CD4-positive, alpha-beta T cell treated with Interleukin-6 at 100 ng/mL for 8 hours (primary cell): Measurements from ENCODE around the gene FBXL7.

Experiments used
- DNase-seq: peaks from one replicate; pipeline ENCODE4 v3.0.0-alpha.2; 2020; ENCODE audit warnings: mixed read lengths, low spot score

FBXL7 gene

DNA sequence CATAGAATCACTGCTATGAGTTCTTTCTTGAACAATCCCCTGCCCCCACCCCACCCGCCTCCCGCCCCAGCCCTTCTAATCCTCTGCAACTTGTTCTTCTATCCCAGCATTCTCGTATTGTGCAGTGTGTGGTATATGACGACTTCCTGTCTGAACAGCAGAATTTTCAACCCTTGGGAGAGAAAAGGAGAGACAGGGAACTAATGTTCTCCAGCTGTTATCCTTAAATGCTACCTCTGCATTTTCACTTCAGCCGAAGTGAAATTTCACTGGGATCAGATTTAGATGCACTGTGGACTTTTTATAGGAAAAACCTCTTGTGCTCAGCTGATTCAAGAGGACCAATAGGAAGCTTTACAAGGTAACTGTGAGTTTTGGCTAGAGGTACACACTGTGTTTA lies 2.2 kb downstream of the FBXL7 start:
- DNase-seq: no peak

DNA sequence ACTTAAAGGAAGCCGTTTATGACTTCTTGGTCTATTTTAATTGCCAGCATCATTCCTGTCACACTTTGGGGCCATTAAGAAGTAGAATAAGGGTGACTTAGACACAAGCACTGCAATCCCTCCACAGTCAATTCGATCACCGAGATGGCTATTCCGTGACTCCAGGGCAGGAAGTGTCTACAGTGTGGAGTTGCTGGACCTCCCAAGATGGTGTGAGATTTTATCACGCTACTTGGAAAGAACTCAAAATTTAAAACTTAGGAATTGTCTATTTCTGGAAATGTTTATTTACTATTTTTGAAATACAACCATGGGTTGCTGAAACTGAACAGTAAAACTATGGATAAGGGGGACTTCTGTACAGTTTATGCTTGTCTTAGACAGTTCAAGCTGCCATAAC lies 6.2 kb downstream of the FBXL7 start:
- no peak for DNase-seq

DNA sequence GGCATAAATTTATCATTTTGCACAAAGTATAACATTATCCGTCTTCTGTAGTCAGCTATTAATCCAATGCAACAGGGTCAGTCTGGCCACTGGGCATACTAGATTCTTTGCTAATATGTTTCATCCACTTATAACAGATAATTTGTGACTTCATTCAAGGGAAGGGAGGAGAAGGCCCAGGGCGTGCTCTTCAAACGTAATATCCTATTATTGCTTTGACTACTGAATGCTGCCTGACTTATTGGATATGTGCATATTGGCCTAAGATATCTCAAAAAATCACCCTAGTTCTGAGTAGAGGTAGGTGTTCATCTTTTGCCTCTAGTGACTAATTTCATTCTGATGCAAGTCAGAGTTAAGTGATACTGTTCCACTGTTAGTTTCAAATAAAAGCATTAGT lies 6.9 kb downstream of the FBXL7 start:
- no peak for DNase-seq

DNA sequence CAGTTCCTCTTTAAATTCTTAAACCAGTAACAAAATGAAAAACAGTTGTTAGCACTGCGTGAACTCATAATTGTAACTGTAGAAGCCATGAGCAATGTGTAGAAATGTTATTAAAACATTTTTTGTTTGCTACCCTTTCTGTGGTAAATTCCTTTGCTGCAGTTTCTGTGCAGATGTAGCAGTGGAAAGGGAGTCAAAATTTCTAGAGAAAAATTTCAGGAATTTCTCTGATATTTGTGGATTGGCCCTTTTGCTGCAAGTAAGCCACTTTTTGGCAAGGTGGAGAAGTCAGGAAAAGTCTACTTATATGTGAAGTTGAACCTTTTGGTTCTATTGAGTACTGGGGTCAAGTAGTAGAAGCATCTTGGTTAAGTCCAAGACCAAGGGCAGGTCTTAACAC lies 10.1 kb downstream of the FBXL7 start:
- no peak for DNase-seq

DNA sequence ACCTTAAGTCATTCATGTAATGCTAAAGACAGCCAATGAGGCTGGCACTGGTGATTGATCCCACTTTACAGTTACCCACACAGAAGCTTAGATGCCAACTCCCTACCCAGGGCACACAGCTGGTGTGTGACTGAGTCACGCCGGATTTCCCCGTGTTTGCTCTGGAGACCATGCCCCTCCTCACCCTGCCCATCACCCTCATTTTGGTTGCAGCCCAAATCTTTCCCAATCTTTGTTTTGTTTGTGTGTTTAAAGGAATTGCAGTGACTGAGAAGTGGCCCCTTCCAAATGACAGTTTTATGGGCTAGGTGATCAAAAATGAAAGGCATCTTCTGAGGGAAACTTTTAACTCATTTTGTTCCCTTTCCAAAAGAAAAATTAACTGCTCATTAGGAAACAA lies 10.9 kb downstream of the FBXL7 start:
- no peak for DNase-seq

DNA sequence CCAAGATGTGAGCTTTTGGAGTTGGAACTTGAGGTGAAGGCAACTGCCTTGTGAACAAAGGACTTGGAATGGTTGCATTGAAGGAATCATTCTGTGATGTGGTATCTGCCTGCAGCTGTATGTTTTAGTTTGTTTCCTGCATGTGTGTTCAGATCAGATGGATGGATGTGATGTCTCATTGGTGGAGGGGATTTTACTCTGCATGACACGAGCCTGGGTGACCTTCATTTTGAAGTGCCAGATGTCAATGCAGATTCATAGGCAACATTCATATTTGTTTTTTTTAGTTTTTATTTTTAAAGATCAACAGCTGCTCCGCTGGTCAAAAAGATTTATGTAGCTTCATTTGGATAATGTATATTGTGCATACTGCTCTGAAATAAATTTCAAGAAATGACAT lies 13.5 kb downstream of the FBXL7 start:
- DNase-seq: no peak

DNA sequence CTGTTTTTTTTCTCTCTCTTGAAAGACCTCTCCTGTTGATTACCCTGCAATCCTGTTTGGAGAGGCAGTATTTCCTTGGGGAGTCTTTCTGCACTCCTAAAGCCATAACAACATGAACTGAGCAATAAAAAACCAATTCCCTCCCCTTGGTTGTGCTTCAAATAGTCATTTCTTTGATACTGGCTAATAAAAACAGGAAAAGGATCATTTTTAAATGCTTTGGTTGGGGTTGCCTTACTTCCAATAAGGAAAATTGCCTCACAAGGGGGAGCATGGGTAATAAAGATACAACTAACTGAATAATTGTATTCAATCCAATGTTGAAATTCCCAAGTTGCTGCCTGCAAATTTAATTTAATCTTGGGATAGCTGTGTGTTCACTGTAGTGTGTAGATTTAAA lies 13.9 kb downstream of the FBXL7 start:
- no peak for DNase-seq

DNA sequence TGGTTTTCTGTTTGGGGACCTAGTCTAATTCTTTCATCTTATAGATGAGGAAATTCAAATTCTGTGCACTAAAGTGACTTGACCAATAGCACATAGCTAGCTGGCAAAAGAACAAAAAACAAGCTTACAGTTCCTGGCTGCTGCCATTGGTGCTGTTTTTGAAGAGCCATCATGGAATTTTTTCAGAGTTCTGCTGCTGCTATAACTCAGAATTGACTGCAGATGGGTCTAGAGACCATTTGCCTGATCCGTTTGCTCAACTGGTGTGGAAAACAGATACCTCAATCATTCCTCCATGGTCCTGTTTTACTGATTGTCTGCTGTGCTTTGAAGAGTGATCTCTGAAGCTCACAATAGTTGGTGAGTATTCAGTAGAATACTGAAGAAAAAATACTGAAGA lies 15.2 kb downstream of the FBXL7 start:
- DNase-seq: no peak

DNA sequence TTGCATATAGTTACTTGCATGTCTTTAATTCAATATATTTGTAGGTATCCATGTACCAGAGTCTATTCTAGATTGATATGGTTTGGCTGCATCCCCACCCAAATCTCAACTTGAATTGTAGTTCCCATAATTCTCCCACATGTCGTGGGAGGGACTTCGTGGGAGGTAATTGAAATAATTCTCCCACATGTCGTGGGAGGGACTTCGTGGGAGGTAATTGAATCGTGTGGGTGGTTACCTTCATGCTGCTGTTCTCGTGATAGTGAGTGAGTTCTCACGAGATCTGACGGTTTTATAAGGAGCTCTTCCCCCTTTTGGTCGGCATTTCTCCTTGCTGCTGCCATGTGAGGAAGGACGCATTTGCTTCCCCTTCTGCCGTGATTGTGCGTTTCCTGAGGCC lies 16.5 kb downstream of the FBXL7 start:
- no peak for DNase-seq

DNA sequence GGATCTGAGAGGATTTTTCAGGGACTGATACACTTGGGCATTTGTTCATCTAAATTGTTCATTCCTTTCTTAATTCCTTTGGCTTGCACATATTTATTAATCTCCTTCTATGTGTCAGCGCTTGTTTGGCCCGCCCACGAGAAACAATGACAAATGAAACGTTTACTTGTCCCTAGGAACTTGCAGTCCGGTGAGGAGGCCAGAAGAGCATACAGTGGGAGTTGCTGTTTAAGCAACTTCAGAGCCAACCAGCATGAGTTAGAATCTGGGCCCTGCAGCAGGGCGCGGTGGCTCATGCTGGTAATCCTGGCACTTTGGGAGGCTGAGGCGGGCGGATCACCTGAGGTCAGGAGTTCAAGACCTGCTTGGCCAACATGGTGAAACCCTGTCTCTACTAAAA lies 18.8 kb downstream of the FBXL7 start:
- DNase-seq: no peak

DNA sequence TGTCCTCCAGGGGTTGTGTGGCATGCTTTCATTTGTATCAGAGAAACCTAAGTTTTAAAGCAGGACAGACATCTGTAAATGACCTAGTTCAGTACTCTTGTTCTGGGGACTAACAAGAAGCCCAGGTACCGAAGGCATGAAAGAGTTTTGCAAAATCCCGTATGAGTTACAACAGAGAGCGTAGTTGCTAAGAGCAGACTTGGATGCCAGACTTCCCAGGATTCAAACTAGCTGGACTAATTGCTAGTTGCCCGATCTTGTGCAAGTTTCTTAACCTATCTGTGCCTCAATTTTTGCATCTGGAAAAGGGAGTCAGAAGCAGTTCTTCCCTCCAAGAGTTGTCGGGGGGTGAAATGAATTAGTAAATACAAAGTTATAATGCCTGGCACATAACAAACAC lies 20.9 kb downstream of the FBXL7 start:
- no peak for DNase-seq

DNA sequence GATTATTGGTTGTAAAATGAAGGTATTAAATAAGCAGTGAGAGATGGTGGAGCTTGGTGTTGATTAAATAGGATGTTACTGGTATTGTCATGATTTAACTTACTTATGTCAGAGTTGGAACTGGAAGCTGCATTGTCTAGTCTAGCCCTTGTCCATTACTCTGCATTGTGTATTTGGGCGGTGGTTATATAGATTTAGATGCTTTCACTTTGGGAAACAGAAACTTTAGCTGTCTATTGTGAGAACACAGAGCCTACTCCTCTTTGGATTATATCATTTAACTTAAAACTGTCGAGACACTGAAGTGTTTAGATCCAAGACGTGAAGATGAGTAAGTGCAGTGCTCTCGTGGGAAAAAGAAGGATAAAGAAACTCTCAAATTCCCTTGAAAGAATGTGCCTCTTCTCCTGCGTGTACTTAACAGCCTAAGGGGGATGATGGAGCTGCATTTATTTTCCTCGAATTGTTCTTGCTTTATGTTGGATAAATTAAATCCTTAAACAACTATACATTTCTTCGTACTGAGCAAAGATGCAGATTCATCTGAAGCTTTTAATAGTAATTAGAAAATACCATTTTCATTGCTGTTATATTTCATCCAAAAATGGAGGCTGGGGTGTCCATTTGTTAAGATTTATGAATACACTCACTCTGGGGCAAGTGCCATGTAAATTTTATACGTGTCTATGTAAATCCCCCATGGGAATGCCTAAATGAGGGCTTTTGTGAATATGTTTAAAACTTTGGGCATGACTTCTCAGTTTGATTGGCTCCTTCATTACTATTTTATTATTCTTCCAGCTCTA lies 21.6 kb downstream of the FBXL7 start:
- no peak for DNase-seq

DNA sequence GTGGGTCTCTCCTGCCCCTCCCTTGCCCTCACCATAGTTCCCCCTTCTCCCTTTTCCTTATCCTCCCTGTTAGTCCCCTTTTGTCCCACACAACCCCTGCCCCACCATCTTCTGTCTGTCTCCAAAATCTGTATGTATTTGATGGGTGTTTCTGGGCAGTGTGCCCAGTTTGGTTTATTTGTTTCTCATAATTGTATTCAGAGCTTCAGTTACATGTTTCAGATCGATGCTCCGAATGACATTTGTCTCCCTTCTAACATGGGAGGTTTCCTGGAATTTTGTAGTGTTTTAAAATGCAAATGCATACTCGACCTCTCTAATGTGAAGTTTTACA lies 22.2 kb downstream of the FBXL7 start:
- no peak for DNase-seq

DNA sequence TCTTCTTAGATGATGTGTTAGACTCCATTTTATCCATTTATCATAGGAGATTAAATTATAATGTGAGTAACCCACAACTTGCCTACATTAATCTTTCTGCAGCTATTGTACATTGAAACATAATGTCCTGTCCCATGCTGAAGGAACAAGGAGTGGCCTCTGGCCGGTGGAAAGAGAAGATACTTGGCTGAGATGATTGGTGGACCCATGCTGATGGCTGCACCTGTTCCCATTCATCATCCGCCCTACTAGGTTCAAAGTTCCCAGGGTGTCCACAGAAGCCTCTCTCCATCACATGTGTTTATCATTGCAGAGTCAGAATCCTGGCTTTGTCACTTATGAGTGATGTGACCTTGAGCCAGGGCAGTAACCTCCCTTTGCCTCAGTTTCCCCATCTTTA lies 24.7 kb downstream of the FBXL7 start:
- DNase-seq: no peak

DNA sequence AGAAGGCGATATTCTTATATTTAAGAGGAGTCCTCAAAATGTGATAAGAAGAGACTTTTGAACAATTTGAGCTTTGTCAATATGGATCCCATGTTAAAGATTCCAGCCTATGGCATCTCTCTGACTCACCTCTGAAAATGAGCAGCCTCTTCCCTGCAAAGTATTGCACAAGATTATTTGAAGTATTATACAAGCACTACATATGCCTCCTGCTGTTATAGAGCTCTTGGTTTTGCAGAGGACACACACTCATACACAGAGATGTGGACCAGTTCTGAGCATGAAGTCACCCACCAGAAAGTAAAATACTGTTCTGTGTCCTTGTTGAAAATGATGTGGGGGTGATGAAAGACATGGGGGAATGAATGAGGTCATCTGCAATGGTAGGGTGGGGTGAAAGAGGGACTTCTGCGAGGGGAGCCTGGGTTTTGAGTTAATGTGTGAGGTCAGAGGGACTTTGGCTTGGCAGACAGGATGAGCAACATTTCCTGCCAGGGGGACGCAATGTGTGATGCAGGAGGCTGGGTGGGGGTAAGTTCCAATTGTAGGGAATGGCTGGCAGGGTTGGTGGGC lies 25.8 kb downstream of the FBXL7 start:
- no peak for DNase-seq

DNA sequence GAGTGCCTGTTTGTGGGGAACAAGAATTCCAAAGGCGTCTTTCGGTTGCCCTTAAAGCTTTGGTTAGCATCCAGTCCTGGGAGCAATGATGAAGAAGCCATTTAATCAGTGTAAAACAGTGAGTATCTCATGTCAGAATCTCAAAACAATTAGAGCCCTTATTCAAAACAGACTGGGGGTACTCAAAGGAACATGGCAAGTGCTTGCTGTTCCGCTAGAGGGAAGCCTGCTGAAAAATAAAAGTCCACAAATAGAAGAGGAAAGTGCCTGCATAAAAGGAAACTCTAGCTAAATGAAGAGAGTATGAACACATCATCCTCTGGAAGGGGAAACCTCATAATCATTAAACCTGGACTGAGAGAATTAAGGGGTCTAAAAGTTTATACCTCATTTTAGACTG lies 26.4 kb downstream of the FBXL7 start:
- DNase-seq: no peak

DNA sequence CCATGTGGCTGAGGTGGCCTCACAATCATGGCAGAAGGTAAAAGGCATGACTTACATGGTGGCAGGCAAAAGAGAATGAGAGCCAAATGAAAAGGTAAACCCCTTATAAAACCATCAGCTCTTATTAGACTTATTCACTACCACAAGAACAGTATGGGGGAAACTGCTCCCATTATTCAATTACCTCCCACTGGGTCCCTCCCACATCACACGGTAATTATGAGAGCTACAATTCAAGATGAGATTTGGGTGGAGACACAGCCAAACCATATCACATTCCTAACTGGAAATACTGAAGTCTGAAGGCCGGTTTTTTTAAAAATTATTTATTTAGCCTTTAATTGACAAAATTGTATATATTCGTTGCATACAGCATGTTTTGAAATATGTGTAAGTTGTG lies 28.5 kb downstream of the FBXL7 start:
- DNase-seq: no peak

DNA sequence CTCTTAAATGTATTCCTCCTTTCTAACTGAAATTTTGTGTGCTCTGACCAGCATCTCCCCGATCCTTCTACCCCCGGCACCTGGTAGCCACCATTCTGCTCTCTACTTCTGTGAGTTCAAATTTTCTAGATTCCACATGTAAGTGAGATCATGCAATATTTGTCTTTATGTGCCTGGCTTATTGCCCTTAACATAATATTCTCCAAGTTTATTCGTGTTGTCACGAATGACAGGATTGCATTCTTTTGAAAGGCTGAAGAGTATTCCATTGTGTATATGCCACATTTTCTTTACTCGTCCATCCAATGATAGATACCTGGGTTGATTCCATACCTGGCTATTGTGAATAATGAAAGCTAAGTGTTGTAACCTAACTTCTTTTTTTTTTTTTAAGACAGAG lies 29.0 kb downstream of the FBXL7 start:
- no peak for DNase-seq

DNA sequence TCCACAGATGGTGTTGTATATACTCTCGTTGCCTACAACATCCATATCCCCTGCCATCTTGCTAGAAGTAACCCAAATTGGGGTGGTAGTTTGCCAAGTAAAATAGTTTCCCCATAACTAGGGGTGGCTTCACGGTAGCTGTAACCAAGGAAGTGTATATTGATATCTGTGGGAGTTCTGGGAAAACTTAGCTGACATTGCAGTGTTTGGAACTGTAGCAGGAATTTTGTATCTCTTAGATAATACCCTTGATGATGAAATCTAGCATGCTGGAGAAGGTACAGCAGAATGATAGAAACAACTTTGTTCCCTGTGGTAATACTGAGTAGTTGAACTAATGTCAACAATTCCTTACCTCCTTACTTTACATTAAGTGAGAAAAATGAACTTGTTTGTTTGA lies 29.8 kb downstream of the FBXL7 start:
- no peak for DNase-seq

DNA sequence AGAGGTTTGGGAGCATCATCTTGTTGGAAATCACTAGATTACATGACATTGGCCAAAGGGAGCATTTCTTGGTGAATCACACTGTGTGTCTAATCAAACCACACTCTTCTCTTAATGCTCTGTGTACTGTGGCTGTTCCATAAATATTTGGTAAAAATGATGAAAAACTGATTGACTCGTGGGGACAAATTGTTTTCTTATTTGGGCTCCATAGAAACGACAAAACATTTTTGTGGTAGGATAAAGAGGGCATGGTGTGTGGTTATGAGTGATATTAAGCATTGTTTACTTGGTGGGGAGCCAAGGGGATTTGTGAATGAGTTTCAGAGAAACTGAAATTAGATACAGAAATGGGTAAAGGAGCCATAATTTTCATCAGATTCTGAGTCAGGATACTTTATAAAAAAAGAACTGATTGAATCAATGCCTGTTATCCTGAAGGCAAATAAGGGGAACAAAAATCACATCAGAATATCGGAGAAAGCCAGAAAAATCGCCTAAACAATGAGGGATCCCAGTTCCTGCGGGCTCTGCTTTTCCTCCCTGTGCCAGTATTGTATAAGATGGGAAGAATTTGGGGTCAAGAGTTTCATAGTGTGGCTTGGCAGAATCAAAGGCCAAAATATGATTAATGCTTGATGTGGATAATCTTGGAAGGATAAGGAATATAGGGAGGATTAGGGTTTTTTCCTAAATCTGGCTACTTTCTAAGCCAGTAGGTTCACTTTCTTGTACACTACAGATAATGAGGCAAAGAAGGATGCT lies 33.3 kb downstream of the FBXL7 start:
- DNase-seq: no peak

DNA sequence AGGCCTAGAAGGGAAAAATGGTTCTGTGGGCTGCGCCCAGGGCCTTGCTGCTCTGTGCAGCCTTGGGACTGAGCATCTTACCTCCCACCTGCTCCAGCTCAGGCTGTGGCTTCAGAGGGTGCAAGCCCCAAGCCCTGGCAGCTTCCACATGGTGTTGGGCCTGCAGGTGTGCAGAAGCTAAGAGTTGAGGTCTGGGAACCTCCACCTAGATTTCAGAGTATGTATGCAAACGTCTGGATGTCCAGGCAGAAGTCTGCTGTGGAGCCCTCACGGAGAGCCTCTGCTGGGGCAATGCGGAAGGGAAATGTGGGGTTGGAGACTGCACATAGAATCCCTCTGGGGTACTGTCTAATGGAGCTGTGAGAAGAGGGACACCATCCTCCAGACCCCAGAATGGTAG lies 36.0 kb downstream of the FBXL7 start:
- no peak for DNase-seq

DNA sequence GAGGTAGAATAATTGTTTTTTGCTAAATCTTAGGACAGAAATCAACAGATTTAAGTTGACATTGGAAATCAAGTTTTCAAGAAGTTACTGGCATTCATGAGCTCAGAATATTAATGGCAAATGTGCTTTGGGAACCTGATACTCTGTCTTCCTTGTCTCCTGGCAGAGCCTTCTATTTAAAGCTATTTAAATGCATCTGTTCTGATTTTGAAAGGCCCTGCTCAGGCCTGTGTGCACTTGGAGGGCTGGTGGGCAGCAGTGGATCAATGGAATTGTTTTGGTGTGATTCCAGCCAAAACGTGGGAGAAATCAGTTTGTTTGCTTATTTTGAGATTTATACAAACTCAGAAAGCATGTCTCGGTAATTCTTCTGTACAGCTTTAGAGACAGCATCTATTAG lies 38.5 kb downstream of the FBXL7 start:
- DNase-seq: no peak

DNA sequence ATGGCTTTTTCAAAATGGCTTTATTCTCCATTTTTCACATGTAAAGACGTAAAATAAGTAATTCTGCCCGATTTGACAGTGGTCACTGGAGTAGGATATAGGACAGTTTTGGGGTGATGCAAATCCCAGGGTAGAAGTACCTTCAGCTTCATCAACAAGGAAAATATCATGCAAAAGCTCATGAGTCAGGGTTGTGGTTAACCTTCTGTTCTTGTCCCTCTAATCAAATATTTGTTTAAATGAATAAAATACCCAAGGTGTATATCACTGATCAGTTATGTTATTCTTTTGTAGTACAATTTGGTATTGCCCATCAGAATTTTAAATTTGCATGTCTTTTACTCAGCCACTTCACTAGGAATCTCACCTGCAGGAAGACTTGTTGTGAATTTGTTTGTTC lies 40.0 kb downstream of the FBXL7 start:
- no peak for DNase-seq

DNA sequence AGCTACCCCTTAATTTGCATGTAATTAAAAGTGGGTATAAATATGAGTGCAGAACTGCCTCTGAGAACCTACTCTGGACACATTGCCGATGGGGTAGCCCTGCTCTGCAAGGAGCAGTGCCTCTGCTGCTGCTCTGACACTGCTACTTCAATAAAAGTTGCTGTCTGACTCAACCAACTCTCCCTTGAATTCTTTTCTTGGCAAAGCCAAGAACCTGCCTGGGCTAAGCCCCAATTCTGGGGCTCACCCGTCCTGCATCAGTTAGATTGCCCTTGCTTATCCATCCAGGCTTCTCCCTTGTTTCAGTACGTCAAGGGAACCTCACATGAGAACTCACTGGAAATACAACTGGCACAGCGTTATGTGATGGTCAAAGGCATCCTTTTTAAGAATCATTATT lies 44.1 kb downstream of the FBXL7 start:
- no peak for DNase-seq
